ENCODE results near the gene KRT73.

Gene KRT73

DNA sequence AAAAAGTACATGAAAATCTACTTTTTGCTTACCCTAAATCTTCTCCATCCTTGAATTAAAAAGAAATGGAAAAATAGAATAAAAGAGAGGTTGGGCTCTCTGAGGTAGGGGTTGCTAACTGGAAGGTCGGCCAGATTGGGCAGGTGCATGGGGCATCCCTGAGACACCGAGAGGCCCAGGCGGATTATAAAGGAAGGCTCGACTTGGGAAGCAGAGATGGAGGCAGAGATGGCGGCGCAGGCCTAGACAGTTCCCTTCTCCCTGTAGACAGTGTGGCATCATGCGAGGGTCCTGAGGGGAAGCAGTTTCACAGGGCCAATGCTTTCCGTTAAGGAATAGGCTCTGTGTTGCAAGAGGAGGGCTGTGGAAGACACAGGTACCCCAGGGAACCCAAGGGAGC lies 41.0 kb downstream of the KRT73 start:
- in situ Hi-C loops (cut with HindIII; ENCODE audit: low sequenced_read_pairs) = loop anchor here (25.0 kb wide), 2 partner anchors 285 to 410 kb away; no protein-coding TSS in a partner anchor

DNA sequence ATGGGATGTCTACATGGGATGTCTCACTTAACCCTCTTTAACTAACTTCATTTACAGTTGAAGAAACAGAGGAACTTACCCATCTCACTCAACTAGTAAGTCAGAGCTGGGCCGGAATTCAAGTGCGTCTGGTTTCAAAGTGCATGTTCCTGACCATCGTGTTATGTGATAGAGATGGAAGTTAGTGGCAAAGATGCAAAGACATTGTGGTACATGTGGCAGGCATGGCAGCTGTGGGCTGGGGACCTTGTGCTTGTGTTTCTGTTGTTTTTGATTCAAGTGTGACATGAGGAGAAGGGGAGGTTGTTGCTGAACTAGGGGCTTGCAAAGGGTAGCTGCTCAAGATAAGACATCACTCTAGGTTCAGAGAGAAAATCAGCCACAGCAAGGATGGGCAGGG lies 42.4 kb downstream of the KRT73 start:
- in situ Hi-C loops (cut with HindIII; ENCODE audit: low sequenced_read_pairs) = loop anchor here (25.0 kb wide), 2 partner anchors 286 to 411 kb away; no protein-coding TSS in a partner anchor

DNA sequence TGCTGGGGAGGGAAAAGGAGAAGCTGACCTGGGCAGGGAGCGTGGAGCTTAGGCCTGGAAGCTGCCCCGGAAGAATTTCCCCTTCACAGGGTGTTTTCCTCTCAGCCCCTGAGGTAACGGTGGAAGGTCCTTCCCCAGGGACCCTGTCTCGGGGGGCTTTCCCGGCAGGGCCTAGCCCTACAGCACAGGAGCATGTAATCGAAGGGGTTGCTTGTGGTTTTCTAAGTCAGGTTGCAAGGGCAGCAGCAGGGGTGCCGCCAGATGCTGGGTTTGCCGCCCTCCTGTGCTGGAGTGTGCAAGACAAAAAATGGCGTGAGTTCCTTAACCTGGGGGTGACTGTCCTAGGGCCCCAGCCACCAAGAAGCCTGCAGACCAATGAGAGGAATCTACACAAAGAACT lies 43.1 kb downstream of the KRT73 start:
- in situ Hi-C loops (cut with HindIII; ENCODE audit: low sequenced_read_pairs) = loop anchor here (25.0 kb wide), 2 partner anchors 287 to 412 kb away; no protein-coding TSS in a partner anchor

DNA sequence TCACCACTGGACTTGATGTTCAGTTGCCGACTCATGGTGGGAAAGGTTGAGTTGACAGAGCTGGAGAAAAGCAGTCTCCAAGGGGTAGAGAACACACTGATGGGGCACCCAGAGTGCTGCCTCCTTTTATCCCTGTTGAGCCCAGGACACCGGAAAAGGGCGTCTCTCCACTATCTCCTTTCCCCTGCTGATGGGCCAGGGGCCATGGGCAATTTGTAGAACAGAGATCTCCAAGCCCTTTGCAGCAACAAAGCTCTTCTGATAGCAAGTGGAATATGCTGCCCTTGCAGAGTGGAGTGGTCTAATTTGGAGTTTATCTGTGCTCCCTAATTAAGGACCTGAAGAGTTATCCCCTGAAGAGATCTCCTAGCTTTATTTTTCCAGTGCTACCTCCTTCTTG lies 44.6 kb downstream of the KRT73 start, which contains the start of gene KRT74:
Gene KRT74, minus strand, starts transcription at position 101 of the 400 bp plus-strand sequence. Its CDS starts 66 bp downstream, at position 35.
- in situ Hi-C loops (cut with HindIII; ENCODE audit: low sequenced_read_pairs) = loop anchor here (5.0 kb wide), 1 partner anchor 91 kb away; no protein-coding TSS in a partner anchor

DNA sequence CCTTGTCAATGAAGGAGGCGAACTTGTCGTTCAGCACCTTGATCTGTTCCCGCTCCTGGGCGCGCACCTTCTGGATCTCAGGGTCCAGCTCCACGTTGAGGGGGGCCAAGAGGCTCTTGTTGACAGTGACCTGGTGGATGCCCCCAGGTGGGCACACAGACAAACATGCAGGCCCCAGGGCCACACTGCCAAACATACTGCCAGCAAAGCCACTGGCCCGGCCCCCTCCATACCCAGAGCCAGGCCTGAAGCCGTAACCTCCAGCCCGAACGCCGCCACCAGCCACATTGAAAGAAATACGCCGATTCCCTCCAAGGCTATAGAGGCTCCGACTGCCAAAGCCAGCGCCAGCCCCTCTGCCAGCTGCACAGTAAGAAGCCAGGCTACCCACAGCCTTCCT lies 45.1 kb downstream of the KRT73 start:
- in situ Hi-C loops (cut with HindIII; ENCODE audit: low sequenced_read_pairs) = loop anchor here (5.0 kb wide), 1 partner anchor 91 kb away; no protein-coding TSS in a partner anchor

DNA sequence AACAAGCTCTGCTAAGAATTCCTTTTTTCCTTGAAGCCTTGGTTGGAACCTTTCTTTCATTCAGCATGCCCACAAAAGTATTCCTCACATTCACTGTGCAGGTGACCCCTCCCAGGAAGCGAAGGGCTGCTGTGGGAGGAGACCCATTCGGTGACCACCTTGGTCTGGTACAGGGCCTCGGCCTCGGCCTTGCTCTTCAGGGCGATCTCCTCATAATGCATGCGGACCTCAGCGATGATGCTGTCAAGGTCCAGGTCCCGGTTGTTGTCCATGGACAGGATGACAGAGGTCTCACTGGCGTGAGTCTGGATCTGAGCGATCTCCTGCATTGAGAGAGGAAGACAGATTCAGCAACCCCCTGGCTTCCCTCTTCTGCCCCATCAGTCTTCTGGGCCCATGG lies 47.8 kb downstream of the KRT73 start:
- in situ Hi-C loops (cut with HindIII; ENCODE audit: low sequenced_read_pairs) = loop anchor here (5.0 kb wide), 1 partner anchor 88 kb away; no protein-coding TSS in a partner anchor

DNA sequence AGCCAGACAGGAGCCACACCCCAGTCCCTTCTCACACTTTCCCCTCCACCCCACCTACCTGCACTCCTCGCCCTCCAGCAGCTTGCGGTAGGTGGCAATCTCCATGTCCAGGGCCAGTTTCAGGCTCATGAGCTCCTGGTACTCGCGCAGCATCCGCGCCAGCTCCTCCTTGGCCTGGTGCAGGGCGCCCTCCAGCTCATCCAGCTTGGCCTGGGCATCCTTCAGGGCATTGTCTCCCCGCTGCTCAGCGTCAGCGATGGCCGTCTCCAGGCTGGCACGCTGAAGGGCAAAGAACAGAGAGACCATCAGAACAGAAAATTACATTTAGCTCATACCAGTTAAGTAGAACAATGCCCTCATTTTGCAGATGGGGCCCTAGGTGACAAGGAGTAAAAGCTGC lies 50.2 kb downstream of the KRT73 start:
- in situ Hi-C loops (cut with HindIII; ENCODE audit: low sequenced_read_pairs) = loop anchor here (5.0 kb wide), 1 partner anchor 46 kb away; the partner anchor contains the start of gene KRT5

DNA sequence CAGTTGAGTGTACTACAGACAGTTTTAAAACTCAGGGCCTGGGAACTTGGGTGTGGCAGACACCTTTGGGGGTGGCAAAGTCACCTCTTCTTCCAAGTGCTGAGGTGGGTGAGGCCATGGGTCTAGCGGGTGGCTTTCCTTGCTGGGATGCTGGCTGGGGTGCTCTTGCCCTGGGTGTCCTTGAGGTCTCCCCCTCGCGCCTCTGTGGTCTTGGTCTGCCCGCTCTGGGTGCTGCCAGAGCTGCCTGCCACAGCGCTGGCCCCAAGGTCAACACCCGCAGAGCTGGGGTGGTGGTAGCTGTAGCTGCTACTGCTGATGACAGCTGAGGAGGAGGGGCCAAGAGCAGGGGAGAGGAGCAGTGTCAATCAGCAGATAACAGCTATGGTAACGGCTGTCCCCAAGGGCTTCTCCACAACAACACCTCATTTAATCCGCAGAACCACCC lies 51.5 kb downstream of the KRT73 start:
- in situ Hi-C loops (cut with HindIII; ENCODE audit: low sequenced_read_pairs) = loop anchor here (5.0 kb wide), 1 partner anchor 45 kb away; the partner anchor contains the start of gene KRT5

DNA sequence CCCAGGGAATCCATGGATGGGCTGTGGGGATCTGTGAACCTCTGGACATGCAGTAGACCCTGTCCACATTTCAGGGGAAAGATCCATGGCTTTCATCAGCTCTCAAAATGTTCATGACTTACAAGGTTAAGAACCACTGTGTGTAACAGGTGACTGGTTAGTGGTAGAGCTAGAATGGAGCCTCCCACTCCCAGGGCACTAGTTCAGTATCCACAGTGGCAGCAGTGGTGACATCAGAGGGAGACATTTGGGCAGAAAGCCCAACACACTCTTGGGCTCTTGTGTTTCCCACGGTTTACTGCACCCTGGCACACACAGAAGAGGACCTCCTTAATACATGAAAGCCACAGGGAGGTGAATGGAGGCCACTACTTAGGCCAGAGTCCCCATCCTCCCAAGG lies 53.8 kb downstream of the KRT73 start:
- in situ Hi-C loops (cut with HindIII; ENCODE audit: low sequenced_read_pairs) = no loop called here

DNA sequence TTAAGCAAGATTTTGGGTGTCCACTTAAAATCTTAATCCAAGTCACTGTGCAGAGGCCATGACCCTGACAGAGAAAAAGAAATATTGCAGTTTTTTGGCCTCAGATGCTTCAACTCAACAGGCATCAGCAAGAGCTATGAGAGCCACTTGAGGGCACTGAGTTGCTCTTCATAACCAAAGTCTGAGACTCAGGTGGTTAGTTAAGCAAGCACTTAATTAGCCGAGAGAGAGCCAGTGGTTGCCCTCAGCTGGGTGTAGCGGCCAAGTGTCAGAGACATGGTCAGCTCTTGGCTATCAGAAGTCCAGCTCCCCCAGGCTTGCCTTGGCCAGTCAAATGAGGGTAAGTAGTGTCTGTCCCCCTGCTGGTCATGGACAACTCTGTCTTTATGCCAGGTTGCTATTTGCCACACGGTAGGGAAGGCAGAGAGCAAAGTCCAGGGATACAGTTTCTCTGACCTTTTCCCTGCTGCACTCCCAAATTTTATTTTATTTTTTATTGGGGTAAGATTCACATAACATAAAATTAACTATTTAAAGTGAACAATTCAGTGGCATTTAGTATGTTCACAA lies 56.4 kb downstream of the KRT73 start:
- in situ Hi-C loops (cut with HindIII; ENCODE audit: low sequenced_read_pairs) = no loop called here

DNA sequence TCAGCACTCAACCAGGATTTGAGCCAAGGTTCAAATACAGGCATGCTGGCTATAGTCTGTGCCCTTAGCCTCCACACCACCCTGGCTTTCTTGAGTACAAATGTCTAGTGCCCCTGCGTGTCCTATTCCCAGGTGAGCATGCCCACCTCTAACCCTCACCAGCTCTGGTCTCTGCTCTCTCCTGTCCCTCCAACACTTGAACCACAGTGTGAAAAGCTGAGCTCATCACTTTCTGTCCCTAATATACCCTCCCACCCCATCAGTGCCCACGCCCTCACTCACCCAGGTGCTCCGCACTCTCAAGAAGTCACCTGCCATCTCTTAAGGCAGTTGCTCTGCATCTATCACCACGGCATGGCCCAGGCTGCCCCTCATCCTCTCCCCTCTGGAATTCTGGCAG lies 58.4 kb downstream of the KRT73 start:
- in situ Hi-C loops (cut with HindIII; ENCODE audit: low sequenced_read_pairs) = no loop called here

DNA sequence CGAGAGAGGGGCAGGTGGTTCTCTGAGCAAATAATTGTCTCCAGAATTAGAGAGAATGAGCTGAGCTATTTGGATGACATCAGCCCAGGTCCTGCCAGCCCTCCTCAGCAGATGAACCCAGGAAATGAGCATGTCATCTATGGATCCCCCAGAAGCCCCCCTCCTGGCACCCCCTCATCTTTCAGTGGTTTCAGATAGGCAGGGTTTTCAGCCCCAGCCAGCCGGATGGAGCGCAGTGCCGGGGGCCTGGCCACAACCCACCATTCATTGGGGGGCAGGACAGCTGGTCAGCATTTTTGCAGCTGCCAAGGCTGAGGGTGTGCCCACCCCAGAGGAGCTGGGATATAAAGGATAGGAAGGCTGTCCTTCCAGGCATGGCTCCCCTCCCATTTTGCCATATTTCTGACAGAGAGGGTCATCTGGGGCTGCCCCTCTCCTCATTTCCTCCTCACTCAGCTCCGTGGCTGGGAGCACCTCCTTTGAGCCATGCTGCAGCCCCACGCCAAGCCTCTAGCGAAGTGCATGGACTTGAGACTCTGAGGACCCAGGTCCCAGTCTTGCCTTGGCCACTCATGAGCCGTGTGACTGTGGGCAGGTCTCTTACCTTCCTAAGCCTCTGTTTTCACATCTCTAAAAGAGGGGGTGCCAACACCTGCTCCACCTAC lies 59.4 kb downstream of the KRT73 start:
- in situ Hi-C loops (cut with HindIII; ENCODE audit: low sequenced_read_pairs) = no loop called here
